Measurements from ENCODE around the gene SH3PXD2B.
"Not testable (repeated sequence)": the region's sequence is repeated elsewhere in the genome, so short reads cannot be mapped to it uniquely, and the experiment has no call there.

The SH3PXD2B gene

GRCh38 chr5:172334641-172335040, 119.7 kb downstream of the SH3PXD2B start:
- no peak for DNase-seq (ENCODE audit: low read depth in 1 of 2, low spot score in 1 of 2)
- no peak for TF ChIP-seq REST (IDR thresholded peaks at IDR 0.05; ENCODE audit: insufficient replicate concordance, low read depth)
- TF ChIP-seq GABPA (IDR thresholded peaks at IDR 0.05; ENCODE audit: low read depth): no peak
- TF ChIP-seq SPI1 (IDR thresholded peaks at IDR 0.05; ENCODE audit: borderline replicate concordance, low read depth): no peak
- TF ChIP-seq, protein P1, sequence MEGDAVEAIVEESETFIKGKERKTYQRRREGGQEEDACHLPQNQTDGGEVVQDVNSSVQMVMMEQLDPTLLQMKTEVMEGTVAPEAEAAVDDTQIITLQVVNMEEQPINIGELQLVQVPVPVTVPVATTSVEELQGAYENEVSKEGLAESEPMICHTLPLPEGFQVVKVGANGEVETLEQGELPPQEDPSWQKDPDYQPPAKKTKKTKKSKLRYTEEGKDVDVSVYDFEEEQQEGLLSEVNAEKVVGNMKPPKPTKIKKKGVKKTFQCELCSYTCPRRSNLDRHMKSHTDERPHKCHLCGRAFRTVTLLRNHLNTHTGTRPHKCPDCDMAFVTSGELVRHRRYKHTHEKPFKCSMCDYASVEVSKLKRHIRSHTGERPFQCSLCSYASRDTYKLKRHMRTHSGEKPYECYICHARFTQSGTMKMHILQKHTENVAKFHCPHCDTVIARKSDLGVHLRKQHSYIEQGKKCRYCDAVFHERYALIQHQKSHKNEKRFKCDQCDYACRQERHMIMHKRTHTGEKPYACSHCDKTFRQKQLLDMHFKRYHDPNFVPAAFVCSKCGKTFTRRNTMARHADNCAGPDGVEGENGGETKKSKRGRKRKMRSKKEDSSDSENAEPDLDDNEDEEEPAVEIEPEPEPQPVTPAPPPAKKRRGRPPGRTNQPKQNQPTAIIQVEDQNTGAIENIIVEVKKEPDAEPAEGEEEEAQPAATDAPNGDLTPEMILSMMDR (IDR thresholded peaks at IDR 0.05; ENCODE audit: insufficient read depth, low read length): no peak
- TF ChIP-seq POLR2AphosphoS5 (IDR thresholded peaks at IDR 0.05; ENCODE audit: low read depth): no peak
- H3K27me3 ChIP-seq (ENCODE audit: insufficient read depth, poor library complexity, severe bottlenecking): peaks cover 2% of the 10 kb centered on the region
- no peak overlapping the region for H3K4me3 ChIP-seq (replicated peaks; ENCODE audit: insufficient read depth, low read length)
- H3K27ac ChIP-seq (replicated peaks): no peak overlapping the region

DNA sequence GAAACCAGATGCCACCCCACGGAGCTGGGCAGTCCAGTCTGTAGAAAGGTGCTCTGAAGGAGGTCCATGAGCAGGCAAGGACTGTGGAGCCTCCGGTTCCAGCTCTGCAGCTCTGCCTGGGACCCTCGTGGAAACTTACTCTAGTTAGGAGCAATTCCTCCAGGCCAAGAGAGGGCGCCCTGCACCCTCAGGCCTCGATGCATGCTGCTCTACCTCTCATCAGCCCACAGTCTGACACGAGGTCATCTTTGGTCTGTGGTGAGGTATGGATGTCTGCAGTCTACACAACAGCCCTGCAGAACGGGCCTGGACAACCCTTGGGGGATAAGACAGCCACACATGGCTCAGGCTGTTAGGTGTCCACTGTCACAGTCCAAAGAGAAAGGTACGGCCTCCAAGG, 120.1 kb downstream of the SH3PXD2B start:
- no peak for DNase-seq (ENCODE audit: low read depth in 1 of 2, low spot score in 1 of 2)
- TF ChIP-seq, protein P1 (IDR thresholded peaks at IDR 0.05; ENCODE audit: insufficient read depth, low read length): no peak
- no peak for TF ChIP-seq SPI1 (IDR thresholded peaks at IDR 0.05; ENCODE audit: borderline replicate concordance, low read depth)
- TF ChIP-seq GABPA (IDR thresholded peaks at IDR 0.05; ENCODE audit: low read depth): no peak
- no peak overlapping the region for H3K4me3 ChIP-seq (replicated peaks; ENCODE audit: insufficient read depth, low read length)
- no peak overlapping the region for H3K27ac ChIP-seq (replicated peaks)
- peaks cover 2% of the 10 kb centered on the region for H3K27me3 ChIP-seq (ENCODE audit: insufficient read depth, poor library complexity, severe bottlenecking)

DNA sequence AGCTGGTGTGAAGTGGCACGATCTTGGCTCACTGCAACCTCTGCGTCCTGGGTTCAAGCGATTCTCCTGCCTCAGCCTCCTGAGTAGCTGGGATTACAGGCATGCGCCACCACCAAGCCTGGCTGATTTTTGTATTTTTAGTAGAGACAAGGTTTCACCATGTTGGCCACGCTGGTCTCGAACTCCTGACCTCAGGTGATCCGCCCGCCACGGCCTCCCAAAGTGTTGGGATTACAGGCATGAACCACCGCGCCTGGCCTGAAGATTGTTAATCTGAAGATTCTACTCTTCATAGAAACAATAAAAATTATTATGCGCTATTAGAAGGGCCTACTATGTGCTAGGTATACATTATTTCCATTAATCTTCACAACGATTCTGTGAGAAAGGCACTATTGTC, 127.4 kb downstream of the SH3PXD2B start:
- not testable (repeated sequence) for H3K4me3 ChIP-seq (replicated peaks; ENCODE audit: insufficient read depth, low read length); DNase-seq (ENCODE audit: low read depth in 1 of 2, low spot score in 1 of 2); H3K27ac ChIP-seq (replicated peaks); H3K27me3 ChIP-seq (ENCODE audit: insufficient read depth, poor library complexity, severe bottlenecking)

GRCh38 chr5:172325452-172325851, 128.9 kb downstream of the SH3PXD2B start:
- DNase-seq (ENCODE audit: low read depth in 1 of 2, low spot score in 1 of 2): no peak
- Histone ChIP-seq H3K4me3 (replicated peaks; ENCODE audit: insufficient read depth, low read length) (no peak overlapping the region), H3K27ac (replicated peaks) (no peak overlapping the region), H3K27me3 (ENCODE audit: insufficient read depth, poor library complexity, severe bottlenecking) (no peaks in the 10 kb centered on the region)
- TF ChIP-seq, protein P1 (IDR thresholded peaks at IDR 0.05; ENCODE audit: insufficient read depth, low read length): no peak
- TF ChIP-seq REST (IDR thresholded peaks at IDR 0.05; ENCODE audit: insufficient replicate concordance, low read depth) (no peak), SPI1 (IDR thresholded peaks at IDR 0.05; ENCODE audit: borderline replicate concordance, low read depth) (no peak), POLR2AphosphoS5 (IDR thresholded peaks at IDR 0.05; ENCODE audit: low read depth) (no peak), GABPA (IDR thresholded peaks at IDR 0.05; ENCODE audit: low read depth) (no peak)
